DND-41 (cell line): ENCODE results near the gene SMAD1.

Source experiments
- CTCF ChIP-seq: IDR thresholded peaks from 2 replicates; pipeline ENCODE4 v1.5.1; 2012; ENCODE audit warnings: borderline replicate concordance, low read length, moderate library complexity, mild to moderate bottlenecking; ENCODE audit not compliant: poor library complexity, severe bottlenecking; ENCODE audit errors: extremely low read depth
- EZH2 ChIP-seq: IDR thresholded peaks from 3 replicates; pipeline ENCODE4 v1.6.1; 2012; ENCODE audit warnings: borderline replicate concordance, low read depth, mild to moderate bottlenecking, moderate library complexity, low read length, inconsistent platforms; ENCODE audit not compliant: severe bottlenecking

- TF ChIP-seq EZH2 = no peak
- TF ChIP-seq CTCF = no peak
These were observed 46.0 kb upstream of the SMAD1 start for GRCh38 chr4:145435646-145436045.
